ENCODE measurements around the gene PKHD1. TPM values are rescaled to one million over a fixed set of nuclear protein-coding genes. Genes with fewer than 3 reads are reported as not detected.

Gene PKHD1
- total RNA-seq, 1 experiment from 2014 or later, result not detected

- DNase-seq (ENCODE audit: low read depth, low spot score) (no peak), ATAC-seq (no peak)
- ChIA-PET CTCF (no interaction called here), POLR2A (no interaction called here)
- BruUV-seq (replicated peaks), result no TSS peak
- Histone ChIP-seq H3K27me3 (ENCODE audit: control insufficient read depth, insufficient read depth, low read length) (no peaks in the 10 kb centered on the region), H3K9me3 (ENCODE audit: control insufficient read depth, insufficient read depth, low read depth, low read length) (no peaks in the 10 kb centered on the region), H3K36me3 (ENCODE audit: control insufficient read depth, insufficient read depth, low read length) (no peaks in the 10 kb centered on the region), H3K4me3 (ENCODE audit: low read depth in 2 of 2, low read length in 2 of 2) (no peak overlapping the region), H3K27ac (ENCODE audit: low read length) (no peak overlapping the region), H3K4me1 (ENCODE audit: control insufficient read depth, insufficient read depth, low read length) (no peaks in the 10 kb centered on the region)
- peak in 1 of 2 experiments; percentile 33; a peak in 2 of 4 replicates for TF ChIP-seq REST (IDR thresholded peaks at IDR 0.05; ENCODE audit: insufficient read depth in 1 of 2, low read depth in 2 of 2, low read length in 1 of 2)
- no peak for TF ChIP-seq SIN3A (IDR thresholded peaks at IDR 0.05; ENCODE audit: borderline replicate concordance, insufficient read depth, low read depth, low read length)
- in situ Hi-C loops (cut with HindIII; ENCODE audit: low pct_unique_long_range_greater_than_20kb, low sequenced_read_pairs) (no loop called here), intact Hi-C loops (cut with micrococcal nuclease; ENCODE audit: unreplicated experiment) (no loop called here)
These were observed 516.2 kb downstream of the PKHD1 start for GRCh38 chr6:51571168-51571567.

- in situ Hi-C loops (cut with HindIII; ENCODE audit: low pct_unique_long_range_greater_than_20kb, low sequenced_read_pairs), result no loop called here
These were observed 517.1 kb downstream of the PKHD1 start for GRCh38 chr6:51570168-51570921.

More at GRCh38 chr6:51570168-51570921, 517.1 kb downstream of the PKHD1 start:
- intact Hi-C loops (cut with micrococcal nuclease; ENCODE audit: unreplicated experiment), result no loop called here
- Histone ChIP-seq H3K36me3 (ENCODE audit: control insufficient read depth, insufficient read depth, low read length) (no peaks in the 10 kb centered on the region), H3K4me3 (ENCODE audit: low read depth in 2 of 2, low read length in 2 of 2) (no peak overlapping the region), H3K27me3 (ENCODE audit: control insufficient read depth, insufficient read depth, low read length) (no peaks in the 10 kb centered on the region), H3K27ac (ENCODE audit: low read length) (no peak overlapping the region), H3K4me1 (ENCODE audit: control insufficient read depth, insufficient read depth, low read length) (no peaks in the 10 kb centered on the region), H3K9me3 (ENCODE audit: control insufficient read depth, insufficient read depth, low read depth, low read length) (no peaks in the 10 kb centered on the region)
- DNase-seq (ENCODE audit: low read depth, low spot score), result no peak
- ChIA-PET POLR2A (no interaction called here), CTCF (no interaction called here)
- ATAC-seq, result no peak
- TF ChIP-seq CTCF (IDR thresholded peaks at IDR 0.05) (no peak), REST (IDR thresholded peaks at IDR 0.05; ENCODE audit: insufficient read depth in 1 of 2, low read depth in 2 of 2, low read length in 1 of 2) (no peak), SIN3A (IDR thresholded peaks at IDR 0.05; ENCODE audit: borderline replicate concordance, insufficient read depth, low read depth, low read length) (no peak), TCF7L2 (IDR thresholded peaks at IDR 0.05; ENCODE audit: low read depth, low read length) (no peak), POLR2AphosphoS5 (IDR thresholded peaks at IDR 0.05; ENCODE audit: low read depth, low read length) (no peak)
- BruUV-seq (replicated peaks), result no TSS peak
